Measurements from ENCODE around the gene PARP8. TPM values are rescaled to one million over a fixed set of nuclear protein-coding genes. Genes with fewer than 3 reads are reported as not detected.
A peak's percentile ranks its signal among the peaks of the same experiment; 100 is the strongest.

PARP8 gene
- polyA plus RNA-seq, 1 donor (not counting 4 experiments of a cell fraction or from before 2014, with no cell fraction given), result 29.1 TPM

- dilution Hi-C loops (cut with MboI; ENCODE audit: extremely low pct_ligation_motif_present, low sequenced_read_pairs), result no loop called here
- DNase-seq (ENCODE audit: low read depth, low spot score), result no peak
- H3K79me2 ChIP-seq (ENCODE audit: control insufficient read depth, insufficient read depth, low read length), result peaks cover 43% of the 10 kb centered on the region
- H3K9me1 ChIP-seq (ENCODE audit: control insufficient read depth, extremely low read depth, insufficient read depth, low read length), result no peaks in the 10 kb centered on the region
- no peaks in the 10 kb centered on the region for H3K36me3 ChIP-seq (ENCODE audit: control insufficient read depth in 2 of 2, extremely low read depth in 1 of 2, insufficient read depth in 2 of 2, low read length in 2 of 2)
- no peak overlapping the region for H3K9ac ChIP-seq (ENCODE audit: control insufficient read depth, extremely low read depth, insufficient read depth, low read length)
- H3K27me3 ChIP-seq (ENCODE audit: control insufficient read depth, extremely low read depth, insufficient read depth, low read length), result no peaks in the 10 kb centered on the region
- no peak overlapping the region for H3K27ac ChIP-seq (ENCODE audit: control insufficient read depth, insufficient read depth, low read length)
- no peak for FAIRE-seq
- H2AFZ ChIP-seq (ENCODE audit: control insufficient read depth, low read length), result peak overlapping the region; percentile 7
- peak overlapping the region; percentile 50 for H3K4me2 ChIP-seq (ENCODE audit: control insufficient read depth, extremely low read depth, insufficient read depth, low read depth, low read length)
- TF ChIP-seq EZH2 (IDR thresholded peaks at IDR 0.05; ENCODE audit: low read length) (no peak), CTCF (optimal IDR thresholded peaks at IDR 0.05 in 1 of 3, IDR thresholded peaks at IDR 0.05 in 1 of 3, conservative IDR thresholded peaks at IDR 0.05 in 1 of 3; ENCODE audit: extremely low read depth in 1 of 3, insufficient read depth in 2 of 3, low read length in 3 of 3) (no peak)
- H4K20me1 ChIP-seq (ENCODE audit: control insufficient read depth, extremely low read depth, insufficient read depth, low read length), result no peaks in the 10 kb centered on the region
- H3K4me3 ChIP-seq (ENCODE audit: control insufficient read depth in 2 of 3, extremely low read depth in 1 of 3, insufficient read depth in 2 of 3, low read depth in 1 of 3, low read length in 3 of 3), result no peak overlapping the region
- H3K9me3 ChIP-seq (ENCODE audit: control insufficient read depth, low read depth, low read length), result no peaks in the 10 kb centered on the region
- H3K4me1 ChIP-seq (ENCODE audit: control insufficient read depth, extremely low read depth, insufficient read depth, low read length), result peaks cover 21% of the 10 kb centered on the region
These were observed 55.8 kb downstream of the PARP8 start for GRCh38 chr5:50722223-50722622.

DNA sequence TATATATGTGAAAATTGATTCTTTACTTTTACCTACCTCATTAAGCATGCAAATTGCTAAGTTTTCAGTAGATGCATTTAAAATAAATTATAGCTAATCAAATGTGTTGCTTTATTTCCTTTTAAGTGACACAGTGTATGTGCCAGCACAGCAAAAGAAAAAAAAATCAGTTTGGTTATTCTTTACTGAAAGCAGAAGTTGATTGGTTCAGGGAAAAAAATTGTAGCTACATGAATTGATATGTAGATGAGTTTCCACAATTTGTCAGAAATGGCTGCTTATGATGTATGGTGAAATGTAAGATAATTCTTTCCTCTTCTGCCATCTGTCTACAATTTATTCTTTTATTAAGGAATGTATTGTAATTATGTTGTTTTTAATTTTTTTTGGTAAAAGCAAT, 57.8 kb downstream of the PARP8 start:
- Histone ChIP-seq H4K20me1 (ENCODE audit: control insufficient read depth, extremely low read depth, insufficient read depth, low read length) (no peaks in the 10 kb centered on the region), H3K4me3 (ENCODE audit: control insufficient read depth in 2 of 3, extremely low read depth in 1 of 3, insufficient read depth in 2 of 3, low read depth in 1 of 3, low read length in 3 of 3) (no peak overlapping the region), H3K27ac (ENCODE audit: control insufficient read depth, insufficient read depth, low read length) (no peak overlapping the region), H2AFZ (ENCODE audit: control insufficient read depth, low read length) (no peak overlapping the region), H3K36me3 (ENCODE audit: control insufficient read depth in 2 of 2, extremely low read depth in 1 of 2, insufficient read depth in 2 of 2, low read length in 2 of 2) (no peaks in the 10 kb centered on the region), H3K27me3 (ENCODE audit: control insufficient read depth, extremely low read depth, insufficient read depth, low read length) (no peaks in the 10 kb centered on the region), H3K9me3 (ENCODE audit: control insufficient read depth, low read depth, low read length) (no peaks in the 10 kb centered on the region), H3K9ac (ENCODE audit: control insufficient read depth, extremely low read depth, insufficient read depth, low read length) (no peak overlapping the region), H3K79me2 (ENCODE audit: control insufficient read depth, insufficient read depth, low read length) (peaks cover 44% of the 10 kb centered on the region), H3K9me1 (ENCODE audit: control insufficient read depth, extremely low read depth, insufficient read depth, low read length) (no peaks in the 10 kb centered on the region), H3K4me1 (ENCODE audit: control insufficient read depth, extremely low read depth, insufficient read depth, low read length) (peaks cover 26% of the 10 kb centered on the region), H3K4me2 (ENCODE audit: control insufficient read depth, extremely low read depth, insufficient read depth, low read depth, low read length) (no peak overlapping the region)
- TF ChIP-seq EZH2 (IDR thresholded peaks at IDR 0.05; ENCODE audit: low read length) (no peak), CTCF (optimal IDR thresholded peaks at IDR 0.05 in 1 of 3, IDR thresholded peaks at IDR 0.05 in 1 of 3, conservative IDR thresholded peaks at IDR 0.05 in 1 of 3; ENCODE audit: extremely low read depth in 1 of 3, insufficient read depth in 2 of 3, low read length in 3 of 3) (no peak)
- DNase-seq (ENCODE audit: low read depth, low spot score) (no peak), FAIRE-seq (no peak)
- dilution Hi-C loops (cut with MboI; ENCODE audit: extremely low pct_ligation_motif_present, low sequenced_read_pairs), result no loop called here
